Mesenchymal stem cell (in vitro differentiated cells and primary cell): ENCODE results near the gene TMEM38B.

ENCODE experiments used
- DNase-seq: peaks from one replicate; pipeline ENCODE4 v3.0.0-alpha.2; 2013
- H2AFZ ChIP-seq: one replicate; pipeline ENCODE4 v1.6.1; 2013; ENCODE audit warnings: low read depth, mild to moderate bottlenecking, control low read depth, inconsistent platforms, low read length, moderate library complexity
- H2AK5ac ChIP-seq: 2 replicates; pipeline ENCODE4 v1.6.1; 2013; ENCODE audit warnings: low read length, moderate library complexity, mild to moderate bottlenecking, inconsistent platforms; ENCODE audit not compliant: severe bottlenecking
- H2BK120ac ChIP-seq: one replicate; pipeline ENCODE4 v1.6.1; 2013; ENCODE audit warnings: low read depth, mild to moderate bottlenecking, inconsistent platforms, low read length, moderate library complexity
- H2BK12ac ChIP-seq, 2 experiments: one replicate each; pipeline ENCODE4 v1.6.1; 2013; ENCODE audit warnings: inconsistent platforms in 2 of 2, low read length in 2 of 2, mild to moderate bottlenecking in 2 of 2, moderate library complexity in 2 of 2, control low read depth in 1 of 2
- H2BK15ac ChIP-seq: one replicate; pipeline ENCODE4 v1.6.1; 2013; ENCODE audit warnings: mild to moderate bottlenecking, low read depth, inconsistent platforms; ENCODE audit not compliant: poor library complexity, severe bottlenecking
- H2BK5ac ChIP-seq: 2 replicates; pipeline ENCODE4 v1.6.1; 2013; ENCODE audit warnings: low read depth, mild to moderate bottlenecking, low read length, control low read depth, inconsistent platforms; ENCODE audit not compliant: poor library complexity, severe bottlenecking
- H3K14ac ChIP-seq, 2 experiments: one replicate each; pipeline ENCODE4 v1.6.1; 2013; ENCODE audit warnings: inconsistent platforms in 2 of 2, low read length in 2 of 2, control low read depth in 1 of 2, mild to moderate bottlenecking in 1 of 2, moderate library complexity in 1 of 2
- H3K18ac ChIP-seq, 2 experiments: one replicate each; pipeline ENCODE4 v1.6.1; 2013; ENCODE audit warnings: inconsistent platforms in 2 of 2, low read length in 2 of 2, control low read depth in 1 of 2, low read depth in 1 of 2, mild to moderate bottlenecking in 1 of 2
- H3K23ac ChIP-seq, 2 experiments: one replicate each; pipeline ENCODE4 v1.6.1; 2013; ENCODE audit warnings: inconsistent platforms in 2 of 2, low read length in 2 of 2, mild to moderate bottlenecking in 2 of 2, moderate library complexity in 2 of 2, control low read depth in 1 of 2
- H3K27ac ChIP-seq: 2 replicates; pipeline ENCODE4 v1.5.1; 2013; ENCODE audit warnings: mild to moderate bottlenecking, moderate library complexity, low read length, control low read depth, inconsistent platforms; ENCODE audit not compliant: poor library complexity, severe bottlenecking
- H3K27me3 ChIP-seq, 2 experiments: 2 replicates each; pipeline versions ENCODE4 v1.6.1 to v1.7.0; 2013; ENCODE audit warnings: low read length in 2 of 2, mild to moderate bottlenecking in 2 of 2, moderate library complexity in 2 of 2, control low read depth in 1 of 2, inconsistent platforms in 1 of 2; ENCODE audit not compliant: control insufficient read depth in 1 of 2, insufficient read depth in 1 of 2
- H3K36me3 ChIP-seq, 2 experiments: 2 replicates each; pipeline versions ENCODE4 v1.6.1 to v1.7.0; 2013; ENCODE audit warnings: low read length in 2 of 2, control low read depth in 1 of 2, inconsistent platforms in 1 of 2, low read depth in 1 of 2, mild to moderate bottlenecking in 1 of 2; ENCODE audit not compliant: insufficient read depth in 2 of 2, control insufficient read depth in 1 of 2
- H3K4ac ChIP-seq, 2 experiments: one replicate each; pipeline ENCODE4 v1.6.1; 2013; ENCODE audit warnings: inconsistent platforms in 2 of 2, low read length in 2 of 2, mild to moderate bottlenecking in 2 of 2, moderate library complexity in 2 of 2, control low read depth in 1 of 2, low read depth in 1 of 2
- H3K4me1 ChIP-seq: 2 replicates; pipeline ENCODE4 v1.6.1; 2013; ENCODE audit warnings: low read depth, low read length, control low read depth; ENCODE audit not compliant: control insufficient read depth, insufficient read depth
- H3K4me2 ChIP-seq: 2 replicates; pipeline ENCODE4 v1.6.1; 2013; ENCODE audit warnings: low read length, mild to moderate bottlenecking, inconsistent platforms; ENCODE audit not compliant: poor library complexity, severe bottlenecking
- H3K4me3 ChIP-seq, 2 experiments: 2 replicates each; pipeline versions ENCODE4 v1.5.1 to v1.7.0; 2013; ENCODE audit warnings: low read length in 2 of 2, mild to moderate bottlenecking in 2 of 2, control low read depth in 1 of 2, low read depth in 1 of 2; ENCODE audit not compliant: insufficient read depth in 1 of 2
- H3K79me1 ChIP-seq: replicated peaks from 2 replicates; pipeline ENCODE4 v1.6.1; 2013; ENCODE audit warnings: mild to moderate bottlenecking, control low read depth, low read length, inconsistent platforms; ENCODE audit not compliant: poor library complexity, severe bottlenecking
- H3K9ac ChIP-seq: 2 replicates; pipeline ENCODE4 v1.7.0; 2013; ENCODE audit warnings: mild to moderate bottlenecking, low read length, moderate library complexity
- H3K9me3 ChIP-seq: 2 replicates; pipeline ENCODE4 v1.7.0; 2013; ENCODE audit warnings: mild to moderate bottlenecking, low read length; ENCODE audit not compliant: control insufficient read depth
- H4K8ac ChIP-seq: one replicate; pipeline ENCODE4 v1.6.1; 2013; ENCODE audit warnings: inconsistent platforms, mild to moderate bottlenecking, low read length, moderate library complexity
- H4K91ac ChIP-seq: one replicate; pipeline ENCODE4 v1.6.1; 2013; ENCODE audit warnings: mild to moderate bottlenecking, low read length, inconsistent platforms
- WGBS: methylation state at CpG from one replicate; pipeline ENCODE4 v1.1.7; 2013; ENCODE audit warnings: mixed read lengths; 5-methylcytosine and 5-hydroxymethylcytosine counted together

TMEM38B gene

GRCh38 chr9:105816202-105816744, 121.9 kb downstream of the TMEM38B start:
- Histone ChIP-seq H2AFZ (no peak overlapping the region), H2AK5ac (no peak overlapping the region), H3K4me1 (no peaks in the 10 kb centered on the region), H4K8ac (no peak overlapping the region), H3K36me3 (no peaks in the 10 kb centered on the region), H3K27me3 (no peaks in the 10 kb centered on the region), H3K23ac (no peak overlapping the region), H3K4me3 (no peak overlapping the region), H3K79me1 (no peaks in the 10 kb centered on the region), H3K9me3 (no peaks in the 10 kb centered on the region), H3K14ac (no peak overlapping the region), H3K9ac (no peak overlapping the region), H4K91ac (no peak overlapping the region), H2BK12ac (no peak overlapping the region), H3K18ac (no peak overlapping the region), H2BK5ac (no peak overlapping the region), H3K4ac (no peak overlapping the region), H3K27ac (no peak overlapping the region), H2BK15ac (no peak overlapping the region), H2BK120ac (no peak overlapping the region), H3K4me2 (no peak overlapping the region)
- WGBS, result 91% methylated on average over 1 of the region's 3 CpGs
- DNase-seq, result no peak

- Histone ChIP-seq H3K9me3 (no peaks in the 10 kb centered on the region), H3K9ac (no peak overlapping the region)
Observed at GRCh38 chr9:105816981-105817380, 122.6 kb downstream of the TMEM38B start.

GRCh38 chr9:105818903-105819302, 124.6 kb downstream of the TMEM38B start:
- DNase-seq, result no peak
- Histone ChIP-seq H3K9me3 (no peaks in the 10 kb centered on the region), H3K4me1 (no peaks in the 10 kb centered on the region), H3K14ac (no peak overlapping the region), H4K91ac (no peak overlapping the region), H3K36me3 (no peaks in the 10 kb centered on the region), H2AFZ (no peak overlapping the region), H3K23ac (no peak overlapping the region), H3K4ac (no peak overlapping the region), H3K4me2 (no peak overlapping the region), H2AK5ac (no peak overlapping the region), H3K27me3 (no peaks in the 10 kb centered on the region), H3K18ac (no peak overlapping the region), H2BK12ac (no peak overlapping the region), H3K79me1 (no peaks in the 10 kb centered on the region), H4K8ac (no peak overlapping the region), H3K4me3 (no peak overlapping the region), H3K27ac (no peak overlapping the region), H2BK15ac (no peak overlapping the region), H2BK5ac (no peak overlapping the region), H2BK120ac (no peak overlapping the region), H3K9ac (no peak overlapping the region)
- 94% methylated on average over 15 of the region's 15 CpGs for WGBS

More at GRCh38 chr9:105816981-105817380, 122.6 kb downstream of the TMEM38B start:
- Histone ChIP-seq H2BK5ac (no peak overlapping the region), H4K8ac (no peak overlapping the region), H2BK15ac (no peak overlapping the region), H3K4me2 (no peak overlapping the region), H3K36me3 (no peaks in the 10 kb centered on the region), H3K18ac (no peak overlapping the region), H3K14ac (no peak overlapping the region), H2AK5ac (no peak overlapping the region), H2AFZ (no peak overlapping the region), H2BK120ac (no peak overlapping the region), H3K4me1 (no peaks in the 10 kb centered on the region), H4K91ac (no peak overlapping the region), H3K27ac (no peak overlapping the region), H2BK12ac (no peak overlapping the region), H3K4ac (no peak overlapping the region), H3K79me1 (no peaks in the 10 kb centered on the region), H3K23ac (no peak overlapping the region), H3K27me3 (no peaks in the 10 kb centered on the region), H3K4me3 (no peak overlapping the region)
- 98% methylated on average over 5 of the region's 5 CpGs for whole genome bisulfite sequencing
- no peak for DNase-seq

- H3K4me1 ChIP-seq, result no peaks in the 10 kb centered on the region
- no peak overlapping the region for H2BK5ac ChIP-seq
Observed at GRCh38 chr9:105822814-105823213, 128.5 kb downstream of the TMEM38B start.

More at GRCh38 chr9:105822814-105823213, 128.5 kb downstream of the TMEM38B start:
- no peak overlapping the region for H3K4me2 ChIP-seq
- no peak overlapping the region for H4K91ac ChIP-seq
- no peak overlapping the region for H3K23ac ChIP-seq
- no peak overlapping the region for H3K4ac ChIP-seq
- H2BK12ac ChIP-seq, result no peak overlapping the region
- DNase-seq, result no peak
- no peak overlapping the region for H2BK120ac ChIP-seq
- no peaks in the 10 kb centered on the region for H3K36me3 ChIP-seq
- 89% methylated on average over 23 of the region's 23 CpGs for WGBS
- H3K4me3 ChIP-seq, result no peak overlapping the region
- no peaks in the 10 kb centered on the region for H3K79me1 ChIP-seq
- no peaks in the 10 kb centered on the region for H3K9me3 ChIP-seq
- H2AFZ ChIP-seq, result no peak overlapping the region
- H3K27me3 ChIP-seq, result no peaks in the 10 kb centered on the region
- H3K27ac ChIP-seq, result no peak overlapping the region
- no peak overlapping the region for H2BK15ac ChIP-seq
- no peak overlapping the region for H4K8ac ChIP-seq
- H3K18ac ChIP-seq, result no peak overlapping the region
- H3K9ac ChIP-seq, result no peak overlapping the region
- no peak overlapping the region for H3K14ac ChIP-seq
- no peak overlapping the region for H2AK5ac ChIP-seq
